DMS53 treated with DMSO at 0.1 percent for 48 hours (cell line): ENCODE results near the gene TBC1D23.
"Not testable (repeated sequence)": the region's sequence is repeated elsewhere in the genome, so short reads cannot be mapped to it uniquely, and the experiment has no call there.

ENCODE experiments used
- DNase-seq: peaks from one replicate; lab custom pipeline; 2025; ENCODE audit not compliant: unreplicated experiment; lab: John Stamatoyannopoulos, UW

TBC1D23 gene

DNA sequence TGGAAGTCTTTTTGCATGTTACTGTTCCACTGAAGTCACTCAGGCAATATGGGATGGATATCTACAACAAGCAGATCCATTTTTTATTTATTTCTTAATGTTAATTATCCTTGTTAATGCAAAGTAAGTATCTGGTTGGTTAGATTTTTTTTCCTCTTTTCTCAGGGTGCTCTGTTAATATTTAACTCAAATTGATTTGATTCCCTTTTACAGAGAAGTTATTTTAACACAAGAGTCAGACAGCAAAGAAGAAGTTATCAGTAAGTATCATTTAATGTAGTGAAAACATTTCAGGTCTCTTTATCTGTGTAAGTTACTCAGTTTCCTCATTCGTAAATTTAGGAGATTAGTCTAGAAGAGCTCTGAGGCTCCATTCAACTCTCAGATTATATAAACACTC is 34.3 kb downstream of the TBC1D23 start:
- DNase-seq = no peak

DNA sequence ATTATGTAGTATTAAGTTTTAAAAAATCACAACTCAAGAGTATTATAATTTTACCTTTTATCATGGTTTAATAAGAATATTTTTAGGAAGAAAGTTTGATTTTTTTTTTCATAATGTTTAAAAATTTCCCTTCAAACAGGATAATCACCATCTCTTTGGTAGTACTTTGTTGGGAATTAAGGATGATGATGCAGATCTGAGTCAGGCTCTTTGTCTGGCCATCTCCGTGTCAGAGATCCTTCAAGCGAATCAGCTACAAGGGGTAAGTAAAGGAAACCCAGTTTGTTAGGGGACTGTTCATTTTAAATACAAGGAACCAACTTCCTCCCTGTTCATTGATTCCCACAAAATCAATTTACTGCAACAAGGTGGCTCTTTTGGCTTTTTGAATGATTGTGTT is 37.0 kb downstream of the TBC1D23 start:
- DNase-seq = no peak

DNA sequence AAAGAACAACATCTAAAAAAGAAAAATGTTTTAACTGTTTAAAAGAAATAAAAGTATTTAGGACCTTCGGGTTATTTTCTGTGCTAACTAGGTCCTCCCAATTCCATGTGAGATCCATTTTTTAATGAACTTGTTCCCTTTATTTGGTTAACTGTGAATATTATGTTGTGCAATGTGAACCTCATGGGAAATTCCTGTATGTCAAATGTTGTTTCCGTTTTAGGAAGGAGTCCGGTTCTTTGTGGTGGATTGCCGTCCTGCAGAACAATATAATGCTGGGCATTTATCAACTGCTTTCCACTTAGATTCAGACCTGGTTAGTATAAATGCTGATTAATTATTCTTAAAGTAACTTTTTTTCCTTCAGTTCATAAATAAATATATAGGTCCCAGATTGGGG is 38.2 kb downstream of the TBC1D23 start:
- no peak for DNase-seq

DNA sequence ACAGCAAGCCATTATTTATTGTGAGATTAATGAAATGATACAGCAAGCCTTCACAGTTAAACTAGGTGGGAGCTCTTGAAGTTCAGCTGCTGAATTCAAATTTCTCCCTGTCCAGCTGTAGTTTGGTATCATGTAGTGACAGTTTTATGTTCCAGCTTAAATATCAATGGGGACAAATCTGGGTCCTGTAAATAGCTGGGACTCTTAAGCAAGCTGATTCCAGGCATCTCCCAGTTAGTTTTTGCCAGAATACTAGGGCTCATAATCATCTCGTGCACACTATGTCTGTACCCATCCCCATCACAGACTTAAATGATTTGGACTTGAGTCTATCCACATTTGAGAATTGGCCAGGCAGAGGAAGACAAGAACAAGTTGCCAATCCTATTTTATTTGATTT is 45.9 kb downstream of the TBC1D23 start:
- DNase-seq = no peak

DNA sequence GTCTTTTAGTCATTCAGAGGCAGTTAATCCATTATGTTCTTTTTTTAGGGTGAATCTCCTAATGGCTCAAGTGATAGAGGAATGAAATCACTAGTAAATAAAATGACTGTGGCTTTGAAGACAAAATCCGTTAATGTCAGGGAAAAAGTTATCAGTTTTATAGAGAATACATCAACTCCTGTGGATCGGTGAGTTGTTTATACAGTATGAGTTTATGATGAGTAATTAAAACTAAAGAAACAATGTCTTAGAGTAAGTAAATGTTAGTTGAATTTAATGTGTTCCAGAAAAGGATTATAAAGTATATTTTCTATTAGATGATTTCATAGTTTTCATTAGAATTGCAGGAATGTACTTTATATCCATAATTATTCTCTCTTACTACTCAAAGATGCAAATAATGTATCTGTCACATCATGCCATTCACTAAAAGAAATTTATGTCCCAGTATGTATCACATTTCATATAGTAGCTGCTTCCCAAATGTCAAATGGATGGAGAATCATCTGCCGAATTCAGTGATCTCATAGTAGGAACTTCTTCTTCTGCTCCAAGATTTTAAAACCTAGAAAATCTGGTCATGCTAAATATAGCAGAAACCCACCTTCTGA is 49.7 kb downstream of the TBC1D23 start:
- DNase-seq = no peak

DNA sequence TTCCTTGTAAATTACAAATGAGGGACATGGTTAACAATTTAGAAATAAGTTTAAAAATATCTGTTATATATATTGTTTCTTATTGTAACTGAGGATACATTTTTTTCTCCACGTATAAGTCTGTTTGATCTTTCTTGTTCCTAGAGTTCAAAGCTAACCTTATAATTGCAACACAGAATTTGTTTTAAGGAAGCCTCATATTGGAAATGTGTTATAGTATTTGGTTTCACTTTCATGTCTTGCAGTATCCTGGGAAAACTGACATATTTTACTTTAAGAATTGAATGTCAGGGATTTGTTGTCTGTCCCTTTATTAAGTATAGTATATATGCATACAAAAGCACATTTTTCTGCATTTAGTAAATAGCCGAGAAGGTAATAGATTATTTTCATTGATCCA is 50.2 kb downstream of the TBC1D23 start:
- no peak for DNase-seq

DNA sequence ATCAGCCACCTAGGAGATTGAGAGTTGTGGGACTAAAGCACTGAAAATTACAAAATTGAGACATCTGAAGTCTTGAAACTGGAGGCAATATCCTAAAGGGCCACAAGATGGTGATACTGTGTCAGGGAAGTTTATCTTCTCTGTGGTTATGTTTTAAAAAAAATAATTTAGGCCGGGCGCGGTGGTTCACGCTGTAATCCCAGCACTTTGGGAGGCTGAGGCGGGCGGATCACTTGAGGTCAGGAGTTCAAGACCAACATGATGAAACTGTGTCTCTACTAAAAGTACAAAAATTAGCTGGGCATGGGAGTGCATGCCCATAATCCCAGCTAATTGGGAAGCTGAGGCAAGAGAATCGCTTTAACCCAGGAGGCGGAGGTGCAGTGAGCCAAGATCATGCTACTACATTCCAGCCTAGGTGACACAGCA is 55.9 kb downstream of the TBC1D23 start:
- DNase-seq = no peak

DNA sequence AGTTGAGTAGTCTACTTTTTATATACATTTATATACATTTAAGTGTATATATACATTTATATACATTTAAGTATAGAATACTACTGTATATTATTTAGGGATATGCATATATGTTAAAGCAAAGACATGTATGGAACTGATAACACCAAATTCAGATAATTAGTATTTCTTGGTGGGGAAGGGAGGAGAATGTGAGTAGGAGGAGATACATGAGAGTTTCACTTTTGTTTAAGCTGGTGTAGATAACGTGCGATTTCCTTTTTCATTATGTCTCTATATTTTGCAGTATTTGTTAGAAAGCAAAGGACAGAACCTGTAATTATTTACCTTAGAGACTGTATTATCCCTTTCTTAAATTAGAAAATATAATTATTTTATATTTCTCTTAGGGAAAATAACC is 57.1 kb downstream of the TBC1D23 start:
- no peak for DNase-seq

DNA sequence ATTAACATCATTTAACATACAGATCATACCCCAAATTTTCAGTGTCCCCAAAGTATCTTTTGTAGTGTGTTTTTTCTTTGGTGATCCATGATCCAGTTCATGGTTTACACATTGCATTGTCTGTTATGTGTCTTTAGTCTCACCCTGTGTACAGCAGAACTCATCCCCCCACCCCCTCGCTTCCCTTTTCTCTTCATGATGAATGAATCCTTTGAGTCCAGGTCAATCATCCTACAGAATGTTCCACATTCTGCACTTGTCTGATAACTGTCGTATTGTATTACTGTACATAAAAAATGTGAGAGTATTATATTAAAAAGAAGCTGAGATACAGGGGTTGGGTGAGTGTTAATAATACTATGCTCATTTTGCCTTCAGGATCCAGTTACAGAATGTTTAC is 59.2 kb downstream of the TBC1D23 start:
- no peak for DNase-seq

DNA sequence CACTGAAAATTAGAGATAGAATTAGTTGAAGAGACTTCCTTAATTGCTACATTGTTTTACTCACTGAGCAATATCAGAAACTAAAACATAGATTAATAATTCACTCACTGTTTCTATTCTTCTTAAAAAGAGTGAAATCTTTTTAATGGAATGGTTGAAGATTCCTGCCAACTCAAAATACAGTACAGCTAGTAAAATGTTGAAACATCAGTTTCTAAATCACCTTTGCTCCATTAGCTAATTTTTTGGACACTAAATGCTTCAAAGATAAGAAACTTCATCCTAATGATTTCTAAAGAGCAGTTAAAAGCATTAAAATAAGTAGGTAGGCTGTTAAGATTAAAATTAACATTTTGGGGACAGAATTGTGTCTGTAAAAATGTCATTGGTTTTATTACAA is 63.3 kb downstream of the TBC1D23 start:
- no peak for DNase-seq

DNA sequence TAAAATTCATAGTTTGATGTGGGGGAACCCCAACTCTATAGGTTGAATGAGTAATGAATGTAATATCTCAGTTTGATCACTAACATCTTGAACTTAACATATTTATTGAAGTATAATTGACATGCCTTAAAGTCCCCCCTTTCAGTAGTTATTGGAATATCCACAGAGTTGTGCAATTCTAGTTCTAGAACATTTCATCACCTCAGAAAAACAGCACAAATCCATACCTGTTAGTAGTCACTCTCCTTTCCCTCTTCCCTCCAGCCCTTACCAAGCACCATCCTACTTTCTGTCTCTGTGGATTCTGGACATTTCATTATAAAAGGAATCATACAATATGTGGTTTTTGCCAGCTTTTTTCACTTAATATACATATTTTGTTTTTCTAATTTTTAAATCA is 65.0 kb downstream of the TBC1D23 start:
- no peak for DNase-seq

DNA sequence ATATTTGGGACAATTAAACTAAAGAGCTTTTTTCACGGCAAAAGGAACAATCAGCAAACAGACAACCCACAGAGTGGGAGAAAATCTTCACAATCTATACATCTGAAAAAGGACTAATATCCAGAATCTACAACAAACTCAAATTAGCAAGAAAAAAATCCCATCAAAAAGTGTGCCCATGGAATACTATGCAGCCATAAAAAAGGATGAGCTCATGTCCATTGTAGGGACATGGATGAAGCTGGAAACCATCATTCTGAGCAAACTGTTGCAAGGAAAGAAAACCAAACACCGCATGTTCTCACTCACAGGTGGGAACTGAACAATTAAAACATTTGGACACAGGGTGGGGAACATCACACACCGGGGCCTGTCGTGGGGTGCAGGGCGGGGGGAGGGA is 66.6 kb downstream of the TBC1D23 start:
- not testable (repeated sequence) for DNase-seq

DNA sequence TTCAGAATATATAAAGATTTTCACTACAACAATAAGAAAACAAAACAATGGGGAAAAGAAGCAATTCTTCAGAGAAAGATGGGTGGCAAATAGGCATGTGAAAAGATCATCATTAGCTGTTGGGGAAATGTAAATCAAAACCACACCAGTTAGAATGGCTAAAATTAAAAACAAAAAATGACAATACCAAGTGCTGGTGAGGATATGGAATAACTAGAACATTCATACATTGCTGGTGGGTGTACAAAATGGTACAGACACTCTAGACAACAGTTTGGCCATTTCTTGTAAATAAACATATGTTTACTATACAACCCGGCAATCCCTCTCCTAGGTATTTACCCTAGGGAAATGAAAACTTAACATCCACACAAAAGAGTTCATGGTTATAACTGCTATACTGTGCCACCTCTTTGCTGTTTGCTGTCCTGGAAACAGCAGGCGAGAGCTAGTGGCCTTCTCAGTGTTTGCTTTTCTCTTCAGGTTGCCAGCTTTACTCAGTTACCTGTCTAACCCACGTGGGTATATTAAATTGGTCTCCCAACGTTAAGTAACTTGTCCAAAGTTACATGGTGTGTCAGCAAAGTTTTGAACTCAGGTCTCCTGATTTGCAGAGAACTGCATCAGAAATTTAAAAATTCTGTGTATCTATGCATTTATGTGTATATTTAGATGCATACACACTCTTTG is 69.2 kb downstream of the TBC1D23 start:
- DNase-seq = no peak

DNA sequence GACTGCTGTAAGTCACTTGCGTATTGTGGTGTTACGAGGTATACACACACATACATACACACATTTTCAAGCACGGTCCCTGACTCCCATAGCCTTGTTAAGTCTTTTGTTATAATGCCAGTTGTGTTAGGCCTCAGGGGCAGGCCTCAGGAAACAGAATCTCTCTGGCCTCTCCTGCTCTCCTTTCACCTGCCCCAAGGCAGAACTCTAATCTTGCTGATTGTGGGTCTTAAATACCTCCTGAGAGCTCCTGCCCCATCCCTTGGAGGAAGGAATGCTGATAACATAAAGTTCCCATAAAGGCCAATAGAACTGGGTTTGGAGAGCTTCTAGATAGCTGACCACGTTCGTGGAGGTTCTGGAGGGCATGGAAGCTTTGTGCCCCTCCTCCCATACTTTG is 69.9 kb downstream of the TBC1D23 start:
- no peak for DNase-seq

DNA sequence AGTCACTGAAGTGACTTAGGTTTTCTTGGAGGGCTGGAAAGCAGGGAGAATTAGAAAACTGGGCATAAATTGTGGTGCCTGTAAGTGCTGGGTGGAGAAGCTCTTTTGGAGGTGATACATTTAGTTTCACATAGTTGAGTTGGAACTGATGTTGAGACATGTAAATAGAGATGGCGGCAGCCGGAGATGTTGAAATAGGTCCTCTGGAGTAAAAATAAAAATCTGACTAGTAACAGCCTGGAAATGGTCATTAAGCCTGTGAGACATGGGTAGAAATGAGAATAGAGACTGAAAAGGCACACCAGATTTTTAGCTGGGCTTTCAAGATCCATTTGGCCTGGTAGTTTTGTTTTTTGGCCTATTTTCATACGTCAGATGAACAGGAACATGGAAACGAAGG is 70.9 kb downstream of the TBC1D23 start:
- DNase-seq = no peak

DNA sequence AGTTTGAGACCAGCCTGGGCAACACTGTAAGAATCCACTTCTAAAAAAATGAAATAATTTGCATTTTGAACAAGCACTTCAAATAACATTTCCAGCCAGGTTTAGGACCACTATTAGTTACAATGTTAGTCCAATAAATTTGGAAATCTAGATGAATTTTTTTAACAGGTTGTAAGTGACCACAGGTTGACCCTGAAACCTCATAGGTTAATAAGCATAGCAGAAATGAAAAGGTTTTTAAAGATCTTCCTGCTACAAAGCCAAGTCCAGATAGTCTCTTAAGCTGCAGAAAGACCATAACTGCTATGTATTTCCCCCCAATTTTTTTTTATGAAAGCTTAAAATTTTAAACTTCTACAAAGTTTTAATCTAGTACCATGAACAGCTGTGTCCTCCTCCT is 72.3 kb downstream of the TBC1D23 start:
- no peak for DNase-seq

DNA sequence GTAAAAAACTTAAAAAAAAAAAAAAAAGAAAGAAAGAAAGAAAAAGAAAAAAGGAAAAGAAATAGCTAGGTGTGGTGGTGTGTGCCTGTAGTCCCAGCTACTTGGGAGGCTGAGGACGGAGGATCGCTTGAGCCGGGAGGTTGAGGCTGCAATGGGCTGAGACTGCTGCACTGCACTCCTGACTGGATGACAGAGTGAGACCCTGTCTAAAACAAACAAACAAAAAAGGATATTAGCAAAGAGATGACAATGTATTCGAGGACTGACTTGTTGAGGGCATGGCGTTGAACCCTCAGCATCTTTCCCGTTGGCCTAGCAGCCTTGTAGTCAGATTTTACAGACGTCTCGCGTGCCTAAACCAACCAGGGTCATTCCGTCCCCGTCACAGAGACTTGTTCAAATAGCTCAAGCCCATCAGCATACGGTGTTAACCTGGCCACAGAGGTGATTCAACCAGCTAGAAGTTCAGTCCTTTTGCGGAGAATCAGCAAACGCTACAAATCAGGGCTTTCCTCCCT is 73.2 kb downstream of the TBC1D23 start:
- peak; percentile 42 for DNase-seq

DNA sequence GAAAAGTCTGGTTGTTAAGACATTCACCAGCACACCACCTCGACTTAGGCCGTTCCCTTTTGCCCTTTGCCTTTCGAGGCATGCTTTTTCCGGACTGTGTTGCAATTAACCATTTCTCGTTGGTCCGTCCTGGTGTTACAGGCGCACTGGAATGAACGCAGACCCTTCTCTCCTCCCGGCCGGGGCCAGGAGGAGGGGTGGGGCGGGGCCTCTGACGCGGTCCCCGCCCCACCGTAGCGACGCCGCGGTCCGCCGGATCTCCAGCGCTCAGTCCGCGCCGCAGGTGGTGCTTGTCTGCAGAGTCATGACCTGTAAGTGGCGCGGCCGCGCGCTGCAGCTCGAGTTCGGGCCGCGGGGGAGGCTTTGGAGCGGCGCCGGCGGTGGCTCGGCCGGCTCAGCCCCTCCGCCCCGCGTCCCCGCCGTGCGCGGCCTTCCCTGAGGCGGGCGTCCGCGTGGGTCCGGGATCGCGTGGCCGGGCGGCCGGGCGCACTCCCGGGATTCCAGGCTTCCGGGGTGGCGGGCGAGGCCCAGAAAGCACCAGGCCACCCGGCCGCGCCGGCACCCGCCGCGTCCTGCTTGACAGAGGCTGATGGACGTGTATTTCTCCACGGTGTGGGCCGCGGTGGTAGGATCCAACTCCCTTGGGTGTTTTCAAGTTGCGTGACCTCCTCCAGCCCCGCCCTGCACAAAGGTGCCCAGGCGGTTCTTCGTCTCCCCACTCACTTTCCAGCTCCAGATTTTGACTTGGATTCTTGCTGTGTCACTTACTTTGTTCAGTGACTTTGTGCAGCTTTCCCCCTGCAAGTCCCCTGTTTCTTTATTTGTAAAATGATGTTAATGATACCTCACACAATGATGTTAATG is 73.9 kb downstream of the TBC1D23 start, which contains the start of gene NIT2:
Gene NIT2, plus strand, starts transcription at position 270 of the 864 bp plus-strand sequence. Its CDS starts 35 bp downstream, at position 305.
- DNase-seq = peak; percentile 42

DNA sequence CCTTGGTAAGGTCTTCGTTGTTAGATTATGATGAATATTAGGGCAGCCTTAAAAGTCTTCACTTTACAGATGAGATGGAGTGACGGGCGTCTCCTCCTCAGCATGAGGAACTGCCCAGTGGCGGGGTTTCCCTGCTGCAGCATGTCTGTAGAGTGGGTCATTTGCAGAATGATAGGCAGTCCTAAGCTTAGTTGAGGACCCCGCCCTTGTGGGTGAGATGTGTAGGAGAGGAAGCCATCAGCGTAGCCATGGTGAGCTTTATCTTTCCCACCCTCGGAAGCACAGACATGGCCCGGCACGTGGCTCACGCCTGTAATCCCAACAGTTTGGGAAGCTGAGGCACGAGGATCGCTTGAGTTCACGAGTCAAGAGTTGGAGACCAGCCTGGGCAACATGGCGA is 74.6 kb downstream of the TBC1D23 start:
- no peak for DNase-seq

DNA sequence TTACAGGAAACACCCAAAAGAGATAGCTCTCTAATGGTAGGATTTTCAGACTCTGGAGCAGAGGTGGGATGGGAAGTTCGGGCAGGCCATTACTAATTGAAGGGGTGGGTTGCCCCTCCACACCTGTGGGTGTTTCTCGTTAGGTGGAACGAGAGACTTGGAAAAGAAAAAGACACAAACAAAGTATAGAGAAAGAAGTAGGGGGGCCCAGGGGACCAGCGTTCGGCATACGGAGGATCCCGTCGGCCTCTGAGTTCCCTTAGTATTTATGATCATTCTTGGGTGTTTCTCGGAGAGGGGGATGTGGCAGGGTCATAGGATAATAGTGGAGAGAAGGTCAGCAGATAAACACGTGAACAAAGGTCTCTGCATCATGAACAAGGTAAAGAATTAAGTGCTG is 75.4 kb downstream of the TBC1D23 start:
- DNase-seq = not testable (repeated sequence)

DNA sequence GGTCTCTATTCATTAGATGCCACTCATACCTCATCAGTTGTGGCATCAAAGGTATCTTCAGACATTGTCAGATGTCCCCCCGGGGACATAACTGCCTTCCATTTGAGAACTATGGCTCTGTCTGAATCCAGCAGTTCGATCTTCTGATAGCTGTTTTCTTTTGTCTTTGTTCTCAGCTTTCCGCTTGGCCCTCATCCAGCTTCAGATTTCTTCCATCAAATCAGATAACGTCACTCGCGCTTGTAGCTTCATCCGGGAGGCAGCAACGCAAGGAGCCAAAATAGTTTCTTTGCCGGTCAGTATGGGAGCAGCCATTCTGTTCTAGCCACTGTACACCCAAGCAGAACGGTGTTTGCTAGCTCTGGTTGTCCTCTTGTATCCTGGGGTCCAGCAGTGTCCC is 78.1 kb downstream of the TBC1D23 start:
- no peak for DNase-seq

DNA sequence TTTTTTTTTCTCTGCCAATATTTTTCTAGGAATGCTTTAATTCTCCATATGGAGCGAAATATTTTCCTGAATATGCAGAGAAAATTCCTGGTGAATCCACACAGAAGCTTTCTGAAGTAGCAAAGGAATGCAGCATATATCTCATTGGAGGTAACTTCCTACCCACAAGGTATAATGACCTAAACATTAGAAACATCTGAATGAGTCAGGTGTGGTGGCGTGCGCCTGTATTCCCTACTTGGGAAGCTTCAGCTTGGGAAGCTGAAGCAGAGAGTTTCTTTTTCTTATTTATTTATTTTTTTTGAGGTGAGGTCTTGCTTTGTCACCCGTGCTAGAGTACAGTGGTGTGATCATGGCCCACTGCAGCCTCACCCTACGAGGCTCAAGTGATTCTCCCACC is 79.0 kb downstream of the TBC1D23 start:
- DNase-seq = no peak
